22Rv1 (cell line): ENCODE results near the gene SORBS1.

Experiments used
- H3K27ac ChIP-seq: fragments of 450-650 bp; 2 replicates; pipeline ENCODE4 v1.5.1; 2017
- ZFX ChIP-seq: fragments of 450-650 bp; IDR thresholded peaks from 2 replicates; pipeline ENCODE4 v1.6.1; 2017; ENCODE audit warnings: antibody characterized with exemption, borderline replicate concordance
- TF ChIP-seq, protein P1 (sequence below): fragments of 450-650 bp; IDR thresholded peaks from 2 replicates; pipeline ENCODE4 v1.5.1; 2017; ENCODE audit warnings: mild to moderate bottlenecking

Gene SORBS1

GRCh38 chr10:95513008-95513589 lies 48.1 kb downstream of the SORBS1 start:
- TF ChIP-seq, protein P1, sequence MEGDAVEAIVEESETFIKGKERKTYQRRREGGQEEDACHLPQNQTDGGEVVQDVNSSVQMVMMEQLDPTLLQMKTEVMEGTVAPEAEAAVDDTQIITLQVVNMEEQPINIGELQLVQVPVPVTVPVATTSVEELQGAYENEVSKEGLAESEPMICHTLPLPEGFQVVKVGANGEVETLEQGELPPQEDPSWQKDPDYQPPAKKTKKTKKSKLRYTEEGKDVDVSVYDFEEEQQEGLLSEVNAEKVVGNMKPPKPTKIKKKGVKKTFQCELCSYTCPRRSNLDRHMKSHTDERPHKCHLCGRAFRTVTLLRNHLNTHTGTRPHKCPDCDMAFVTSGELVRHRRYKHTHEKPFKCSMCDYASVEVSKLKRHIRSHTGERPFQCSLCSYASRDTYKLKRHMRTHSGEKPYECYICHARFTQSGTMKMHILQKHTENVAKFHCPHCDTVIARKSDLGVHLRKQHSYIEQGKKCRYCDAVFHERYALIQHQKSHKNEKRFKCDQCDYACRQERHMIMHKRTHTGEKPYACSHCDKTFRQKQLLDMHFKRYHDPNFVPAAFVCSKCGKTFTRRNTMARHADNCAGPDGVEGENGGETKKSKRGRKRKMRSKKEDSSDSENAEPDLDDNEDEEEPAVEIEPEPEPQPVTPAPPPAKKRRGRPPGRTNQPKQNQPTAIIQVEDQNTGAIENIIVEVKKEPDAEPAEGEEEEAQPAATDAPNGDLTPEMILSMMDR: no peak
- TF ChIP-seq ZFX: no peak
- no peak overlapping the region for H3K27ac ChIP-seq

DNA sequence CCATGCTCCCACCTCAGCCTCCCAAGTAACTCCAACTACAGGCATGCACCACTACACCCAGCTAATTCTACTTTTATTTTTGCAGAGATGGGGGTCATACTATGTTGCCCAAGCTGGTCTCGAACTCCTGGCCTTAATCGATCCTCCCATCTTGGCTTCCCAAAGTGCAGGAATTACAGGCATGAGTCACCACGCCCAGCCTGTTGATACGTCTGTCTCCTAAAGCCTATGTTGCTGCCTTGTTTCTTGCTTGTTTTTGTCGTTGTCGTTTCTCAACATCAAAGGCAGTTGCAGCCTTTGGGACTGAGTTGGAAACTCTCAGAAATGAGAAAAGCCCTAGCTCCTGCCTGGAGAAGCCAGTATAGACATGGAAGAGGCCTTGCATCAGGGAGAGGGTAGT lies 49.9 kb downstream of the SORBS1 start:
- no peak for TF ChIP-seq ZFX
- TF ChIP-seq, protein P1: no peak
- no peak overlapping the region for H3K27ac ChIP-seq

DNA sequence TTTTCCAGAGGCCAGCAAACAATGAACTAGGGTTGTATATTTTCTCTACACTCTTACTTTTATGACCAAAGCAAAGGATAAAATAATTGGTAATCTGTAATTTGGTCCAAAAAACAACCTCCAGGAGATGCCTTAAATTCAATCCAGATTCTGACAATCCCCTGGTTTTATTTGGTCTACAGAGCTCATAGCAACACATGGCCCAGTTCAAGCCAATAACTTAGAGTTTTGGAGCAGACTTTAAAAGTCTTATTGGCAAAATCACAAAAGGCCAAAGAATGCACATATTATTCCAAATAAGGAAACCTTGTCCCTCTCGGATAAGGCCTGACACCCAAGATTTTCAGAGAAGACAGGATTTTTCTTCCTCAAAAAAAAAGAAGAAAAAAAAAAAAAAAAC lies 51.9 kb downstream of the SORBS1 start:
- no peak overlapping the region for H3K27ac ChIP-seq
- TF ChIP-seq ZFX: no peak
- TF ChIP-seq, protein P1: no peak

DNA sequence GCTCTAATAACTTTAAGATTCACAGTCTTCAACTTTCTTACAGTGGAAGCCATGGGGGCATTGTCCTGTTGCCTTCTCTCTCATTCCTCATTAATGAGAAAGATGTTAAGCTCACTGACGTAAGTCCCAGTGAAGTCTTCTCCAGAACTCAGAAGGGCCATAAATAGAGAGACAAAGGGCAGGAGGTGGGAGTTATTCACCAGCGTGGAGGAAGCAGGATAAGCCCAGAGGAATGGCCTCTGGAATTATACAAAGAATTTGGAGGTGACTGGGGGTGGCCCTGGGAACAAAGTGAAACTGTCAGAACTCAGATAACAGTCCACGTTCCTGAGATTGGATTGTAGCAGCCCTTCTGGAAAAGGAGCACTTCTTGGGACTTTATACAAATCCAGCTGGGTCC lies 52.4 kb downstream of the SORBS1 start:
- TF ChIP-seq, protein P1: no peak
- TF ChIP-seq ZFX: no peak
- H3K27ac ChIP-seq: no peak overlapping the region

- no peak overlapping the region for H3K27ac ChIP-seq
- TF ChIP-seq, protein P1: no peak
- no peak for TF ChIP-seq ZFX
Measured at GRCh38 chr10:95506056-95506737, 55.0 kb downstream of the SORBS1 start.

DNA sequence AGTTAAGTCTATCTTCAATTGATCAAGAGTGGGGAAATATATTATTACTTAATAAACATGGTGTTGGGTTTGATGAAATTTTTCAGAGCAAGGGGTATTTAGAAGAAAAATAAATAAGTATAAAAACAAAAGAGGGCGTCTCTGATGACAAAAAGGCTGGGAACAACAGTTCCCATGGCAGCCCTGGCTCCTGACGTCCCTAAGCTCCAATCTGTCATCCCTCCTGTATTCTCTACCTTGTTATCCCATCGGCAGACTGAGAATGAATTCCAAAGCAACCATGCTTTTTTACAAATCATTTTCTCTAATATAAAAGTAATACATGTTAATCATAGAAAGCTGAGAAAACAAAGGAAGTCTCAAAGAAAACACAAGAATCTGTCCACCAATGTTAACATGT lies 55.5 kb downstream of the SORBS1 start:
- TF ChIP-seq, protein P1: no peak
- H3K27ac ChIP-seq: no peak overlapping the region

DNA sequence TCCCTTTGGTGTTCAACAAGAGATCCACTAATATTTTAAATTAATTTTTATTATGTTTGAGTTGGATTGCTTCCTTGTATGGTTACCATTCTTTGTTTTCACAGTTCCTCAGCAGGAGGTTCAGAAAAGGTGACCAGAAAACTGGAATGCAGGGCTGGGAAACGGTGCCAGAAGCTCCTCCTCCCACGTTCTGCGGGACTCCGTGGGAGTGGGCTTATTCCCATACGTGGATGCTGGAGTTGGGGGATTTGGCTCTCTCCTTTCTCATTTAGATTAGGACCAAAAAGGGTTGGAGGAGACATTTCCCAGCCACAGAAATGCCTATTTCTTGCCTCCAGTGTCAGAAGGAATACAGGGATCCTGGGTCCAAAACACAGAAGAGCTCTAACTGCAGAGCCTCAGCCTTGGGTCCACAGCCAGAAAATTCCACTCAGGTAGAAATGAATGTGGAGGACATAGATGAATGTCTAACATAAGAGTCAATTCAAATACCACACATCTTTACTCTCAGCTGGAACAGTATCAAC lies 56.0 kb downstream of the SORBS1 start:
- no peak overlapping the region for H3K27ac ChIP-seq
- TF ChIP-seq ZFX: no peak
- TF ChIP-seq, protein P1: no peak
